ENCODE data around the gene TMEM8B.

Gene TMEM8B

GRCh38 chr9:35812025-35812602, 16.9 kb upstream of the TMEM8B start, which contains the start of gene SPAG8:
TSS of gene SPAG8 (minus strand) at chr9:35812262. CDS start at chr9:35812147, 115 bp downstream.
- peak; percentile 86 for DNase-seq

GRCh38 chr9:35813434-35814105, 15.5 kb upstream of the TMEM8B start:
- DNase-seq = no peak

- DNase-seq = no peak
These were observed 14.8 kb upstream of the TMEM8B start for GRCh38 chr9:35814106-35814840.

DNA sequence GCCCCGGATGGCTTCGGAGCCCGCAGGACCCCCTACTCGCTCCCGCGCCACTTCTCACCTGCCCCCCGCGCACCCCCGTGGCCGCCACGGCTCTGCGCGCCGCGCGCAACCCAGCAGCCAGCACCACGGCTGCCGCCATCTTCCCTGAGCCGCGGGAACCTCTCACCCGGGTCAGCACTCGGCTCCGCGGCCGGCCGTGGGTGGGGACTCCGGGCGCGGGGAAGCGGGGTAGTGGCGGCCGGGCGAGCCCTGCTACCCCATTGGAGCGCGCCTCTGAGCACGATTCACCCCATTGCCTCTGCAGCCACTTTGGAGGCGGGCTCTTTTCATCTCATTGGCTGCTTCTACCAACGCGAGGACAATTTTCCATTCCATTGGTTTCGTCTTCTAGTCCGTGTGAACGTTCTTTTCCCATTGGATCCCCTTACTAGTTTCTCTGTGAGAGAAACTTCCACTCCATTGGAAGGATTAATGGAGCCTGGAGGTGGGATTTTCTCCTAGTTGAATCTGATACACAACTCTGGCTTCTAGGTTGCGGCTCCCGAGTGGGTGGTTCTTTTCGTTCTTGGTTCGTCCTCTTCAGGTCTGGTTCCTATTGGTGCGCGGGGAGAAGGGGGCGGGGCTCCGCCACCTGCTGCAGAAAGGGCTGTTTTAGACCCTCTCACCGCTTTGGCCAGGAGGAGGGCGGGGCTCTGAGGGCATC, 14.0 kb upstream of the TMEM8B start, which contains the start of gene HINT2:
Gene HINT2, minus strand, starts transcription at position 202 of the 703 bp plus-strand sequence. Its CDS starts 63 bp downstream, at position 139.
- peak; percentile 97 for DNase-seq

DNA sequence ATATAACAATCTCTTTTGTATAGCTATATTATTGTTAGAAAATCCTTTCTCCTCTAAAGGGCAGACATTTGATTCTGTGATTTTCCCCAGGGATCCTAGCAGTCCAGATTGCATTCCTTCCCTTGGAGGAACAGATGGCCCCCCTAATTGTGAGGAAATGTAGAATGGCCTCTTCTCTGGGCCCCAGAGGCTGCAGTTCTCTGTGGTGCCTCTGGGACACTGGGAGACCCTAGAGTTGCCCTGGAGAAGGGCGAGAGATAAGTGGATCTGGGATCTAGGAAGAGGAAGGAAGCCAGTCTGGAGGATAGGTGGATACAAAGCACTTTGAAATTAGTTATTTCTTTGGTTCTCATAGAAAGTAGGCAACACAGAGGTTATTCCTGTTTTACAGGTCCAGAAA, 12.3 kb upstream of the TMEM8B start:
- no peak for DNase-seq

DNA sequence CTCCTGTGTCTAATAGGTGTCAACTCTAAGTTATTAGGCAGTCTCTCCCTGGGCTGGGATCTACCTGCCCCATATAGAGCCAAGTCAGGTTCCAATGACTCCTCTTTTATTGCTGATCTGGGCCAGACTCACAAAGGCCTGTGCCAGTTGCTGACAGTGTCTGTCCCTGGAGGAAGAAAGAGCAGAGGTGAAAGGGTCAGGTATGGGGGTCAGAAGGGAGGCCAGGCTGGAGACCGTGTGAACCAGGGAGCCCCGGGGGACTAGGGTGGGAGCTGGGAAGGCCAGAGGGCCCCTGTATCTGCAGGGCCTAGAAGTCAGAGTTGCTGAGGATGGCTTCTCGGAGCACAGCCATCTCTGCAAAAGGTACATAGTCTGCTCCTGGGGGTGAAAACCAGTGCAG, 10.7 kb upstream of the TMEM8B start:
- DNase-seq = no peak

DNA sequence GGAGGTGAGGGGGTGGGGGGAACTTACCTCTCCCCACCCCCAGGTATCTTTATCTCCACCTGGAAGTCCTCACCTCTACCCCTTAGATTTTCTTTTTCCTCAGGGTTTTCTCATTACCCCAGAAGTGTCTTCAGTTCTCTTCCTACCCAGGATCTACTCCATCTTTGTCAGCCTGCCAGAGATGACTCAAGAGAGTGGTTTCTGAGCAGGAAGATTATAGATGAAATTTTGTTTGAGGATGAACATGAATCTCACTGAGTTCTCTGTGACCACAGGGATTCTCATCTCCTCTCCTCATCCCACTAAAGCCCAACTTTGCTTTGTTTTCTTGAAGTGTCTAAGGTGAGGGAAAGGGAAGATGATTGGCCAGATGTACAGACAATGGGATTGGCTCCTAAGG, 9.0 kb upstream of the TMEM8B start:
- DNase-seq = no peak

GRCh38 chr9:35822926-35823325, 6.1 kb upstream of the TMEM8B start:
- no peak for DNase-seq

- DNase-seq = no peak
These were observed 2.8 kb upstream of the TMEM8B start for GRCh38 chr9:35826071-35826701.

- DNase-seq = no peak
These were observed 1.5 kb upstream of the TMEM8B start for GRCh38 chr9:35827486-35827885.

DNA sequence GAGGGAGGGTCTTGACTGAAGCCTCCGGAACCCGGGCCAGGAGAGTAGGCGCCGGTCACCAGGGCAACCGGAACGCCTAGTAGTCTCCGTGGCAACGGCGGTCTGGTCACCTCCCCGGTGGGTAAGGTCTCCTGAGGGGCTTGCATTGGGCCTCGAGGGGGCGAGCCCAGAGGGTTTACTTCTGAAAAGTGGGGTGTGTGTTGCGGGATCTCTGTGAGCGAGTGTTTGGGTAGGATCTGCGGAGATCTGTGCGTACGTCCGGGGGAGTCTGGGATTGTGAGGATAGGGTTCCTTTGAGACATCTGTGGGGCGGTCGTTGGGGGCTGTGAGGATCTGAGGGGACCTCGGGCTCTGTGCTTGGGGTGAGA, 328 bp upstream of the TMEM8B start, which contains the start of gene FAM221B:
Gene FAM221B, minus strand, starts transcription at position 17 of the 368 bp plus-strand sequence. CDS start 2,571 bp downstream, outside the sequence.
- no peak for DNase-seq

DNA sequence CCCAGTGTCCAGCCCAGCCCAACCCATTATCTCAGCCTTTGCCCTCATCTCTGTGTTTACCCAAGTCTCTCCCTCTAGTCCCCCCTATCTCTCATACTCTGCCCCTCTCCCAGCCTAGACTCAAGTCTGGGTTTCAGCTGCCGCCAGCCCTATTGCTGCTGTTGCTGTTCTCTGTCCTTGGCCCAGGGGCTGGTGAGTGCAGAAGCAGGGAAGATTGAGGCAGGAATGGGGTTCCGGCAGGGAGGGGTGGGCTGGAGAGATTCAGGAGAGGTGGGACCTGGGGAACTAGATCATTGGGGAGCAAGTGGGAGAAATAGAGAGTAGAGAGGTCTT, 702 bp downstream of the TMEM8B start:
- no peak for DNase-seq

DNA sequence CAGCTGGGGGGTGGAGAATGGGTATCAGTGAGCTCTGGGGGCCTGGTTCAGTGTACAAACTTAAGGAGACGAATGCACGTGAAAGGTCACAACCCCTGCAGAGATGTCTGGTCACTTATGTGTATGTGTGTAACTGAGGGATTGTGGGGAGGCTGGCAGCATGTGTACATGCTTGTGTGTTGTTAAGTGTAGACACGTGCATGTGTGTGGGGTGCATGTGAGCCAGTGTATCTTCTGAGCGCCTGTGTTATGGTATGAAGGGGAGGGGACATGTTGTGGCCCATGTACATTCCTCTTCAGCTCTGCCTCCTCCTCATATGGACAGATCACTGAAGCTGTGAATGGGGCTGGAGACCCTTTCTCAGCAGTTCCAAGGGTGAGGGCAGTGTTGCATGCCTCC, 2.0 kb downstream of the TMEM8B start:
- no peak for DNase-seq

DNA sequence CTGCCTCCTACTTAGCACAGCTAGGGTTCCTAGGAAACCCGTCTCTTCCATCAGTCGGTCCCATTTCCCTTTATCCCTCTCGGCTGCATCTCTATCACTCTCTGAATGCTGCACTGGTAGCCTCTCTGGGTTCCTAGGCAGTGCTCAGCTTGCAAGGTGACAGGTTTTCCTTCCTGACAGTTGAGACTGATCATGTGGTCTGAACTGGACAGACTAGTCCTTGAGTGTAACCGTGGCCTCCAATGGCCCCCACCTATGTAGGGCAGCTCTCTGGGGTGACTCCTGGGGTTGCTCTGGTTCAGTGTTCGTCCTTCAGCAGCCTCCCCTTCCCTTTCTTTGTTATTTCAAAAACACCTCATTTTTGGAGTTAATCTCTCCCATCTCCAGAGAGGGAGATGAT, 3.8 kb downstream of the TMEM8B start:
- DNase-seq = no peak

DNA sequence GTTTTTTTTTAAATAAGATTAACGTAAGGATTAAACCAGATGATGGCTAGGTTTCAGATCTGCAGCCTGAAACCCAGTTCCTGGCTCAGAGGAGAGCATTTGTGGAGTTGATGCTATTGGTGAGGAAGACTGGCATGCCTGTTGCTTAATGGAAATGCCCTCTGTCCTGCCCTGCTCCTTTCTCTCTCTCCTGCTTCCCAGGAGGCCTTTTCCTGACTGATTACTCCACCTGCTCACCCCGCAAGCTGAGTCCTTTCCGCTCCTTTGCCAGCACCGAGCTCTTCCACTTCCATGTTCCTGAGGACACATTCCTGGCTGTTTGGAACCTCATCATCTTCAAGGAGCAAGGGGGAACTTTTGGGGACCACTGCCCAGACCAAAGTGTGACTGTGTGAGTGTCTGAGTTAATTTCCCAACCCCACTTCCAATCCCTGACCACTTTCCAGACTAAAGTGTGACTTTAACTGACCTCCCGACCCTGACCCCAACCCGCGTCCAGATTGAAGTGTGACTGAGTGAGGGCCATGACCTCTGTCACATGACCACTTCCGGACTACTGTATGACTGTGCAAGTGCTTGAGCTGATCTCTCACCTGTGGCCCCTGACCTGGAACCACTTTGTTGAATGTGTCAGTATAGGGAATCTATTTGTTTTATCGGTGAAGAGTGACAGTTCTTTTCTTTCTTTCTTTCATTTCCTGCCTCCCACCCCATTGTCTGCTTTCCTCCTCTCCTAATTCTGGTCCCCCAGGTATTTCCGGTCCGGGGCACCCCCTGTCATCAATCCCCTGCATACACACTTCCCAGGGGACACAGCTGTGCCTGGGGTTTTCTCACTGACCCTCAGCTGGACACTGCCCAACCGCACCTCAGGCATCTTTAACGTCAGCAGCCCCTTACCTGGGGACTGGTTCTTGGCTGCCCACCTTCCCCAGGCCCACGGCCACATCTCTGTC, 5.5 kb downstream of the TMEM8B start:
- no peak for DNase-seq

DNA sequence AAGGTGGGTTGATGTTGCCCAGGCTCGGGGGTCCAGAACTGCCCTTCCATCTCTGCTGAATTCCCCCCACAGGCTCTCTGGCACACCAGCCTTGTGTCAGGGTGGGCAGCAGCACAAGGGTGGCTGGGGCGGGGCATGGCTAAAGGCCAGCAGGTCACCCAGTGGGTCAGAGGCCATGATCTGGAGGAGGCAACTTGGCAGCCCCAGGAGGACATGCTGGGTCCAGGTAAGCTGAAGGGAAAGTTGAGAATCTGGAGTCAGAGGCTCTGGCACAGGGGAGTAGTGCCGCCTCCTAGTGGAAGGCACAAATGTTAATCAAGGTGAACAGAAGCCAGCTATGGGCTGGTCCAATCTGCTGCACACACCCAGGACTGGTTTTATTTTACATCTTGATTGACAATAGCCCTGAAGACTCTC, 6.2 kb downstream of the TMEM8B start:
- DNase-seq = no peak

GRCh38 chr9:35835766-35836165, 6.7 kb downstream of the TMEM8B start:
- DNase-seq = no peak

DNA sequence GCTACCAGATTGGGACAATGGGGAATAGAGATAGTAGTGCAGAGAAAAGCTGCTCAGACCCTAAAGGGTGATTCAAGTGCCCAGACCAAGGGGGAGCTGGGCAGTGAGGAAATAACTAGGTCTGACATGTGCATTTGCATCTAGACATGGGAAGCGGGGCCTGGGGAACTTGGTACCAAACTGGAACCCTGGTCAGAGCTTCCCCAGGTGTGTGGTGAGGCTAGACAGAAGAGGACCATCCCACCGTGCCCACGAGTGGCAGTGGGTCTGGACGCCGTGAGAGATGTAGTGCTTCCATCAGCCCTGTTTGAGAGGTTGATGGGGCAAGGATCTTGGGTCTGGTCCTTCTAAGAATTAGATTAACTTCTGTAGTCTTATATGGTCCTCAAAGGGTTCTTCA, 7.6 kb downstream of the TMEM8B start:
- no peak for DNase-seq

DNA sequence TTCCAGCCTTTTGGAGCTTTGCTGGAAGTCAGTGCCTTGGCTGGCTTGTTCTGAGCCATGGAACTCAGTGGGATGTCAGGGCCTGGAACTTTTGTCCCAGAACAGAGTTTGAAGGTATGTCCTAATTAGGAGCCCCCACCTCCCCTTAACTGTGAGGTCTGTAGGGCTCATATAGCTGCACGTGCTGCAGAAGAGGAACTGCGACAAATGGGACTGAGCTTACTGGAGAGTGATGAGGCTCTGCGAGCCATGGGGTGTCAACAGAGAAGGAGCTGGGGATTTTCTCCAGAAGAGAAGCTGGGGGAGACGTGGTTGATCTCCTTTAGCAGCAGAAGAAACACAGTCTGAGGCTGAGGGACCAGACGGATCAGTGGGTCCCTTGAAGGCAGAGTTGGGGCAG, 10.9 kb downstream of the TMEM8B start:
- no peak for DNase-seq

GRCh38 chr9:35840881-35841644, 12.0 kb downstream of the TMEM8B start:
- DNase-seq = no peak

GRCh38 chr9:35841645-35841900, 12.5 kb downstream of the TMEM8B start:
- DNase-seq = no peak

Data from NCI-H1436 treated with DMSO at 0.1 percent for 48 hours (cell line).